Stomach smooth muscle (tissue), 2 donors: ENCODE results near the gene POLG2.

ENCODE experiments used
- H3K27ac ChIP-seq: one replicate; pipeline ENCODE4 v1.7.0; 2013; ENCODE audit warnings: mild to moderate bottlenecking, low read length, inconsistent platforms
- H3K27me3 ChIP-seq, 2 donors: one replicate each; pipeline ENCODE4 v1.7.0; 2013; ENCODE audit warnings: low read length in 2 of 2; ENCODE audit not compliant: insufficient read depth in 2 of 2, control insufficient read depth in 1 of 2
- H3K36me3 ChIP-seq, 2 donors: one replicate each; pipeline ENCODE4 v1.7.0; 2013; ENCODE audit warnings: low read length in 2 of 2; ENCODE audit not compliant: control insufficient read depth in 2 of 2, insufficient read depth in 2 of 2
- H3K4me1 ChIP-seq: one replicate; pipeline ENCODE4 v1.7.0; 2013; ENCODE audit warnings: low read length; ENCODE audit not compliant: control insufficient read depth, insufficient read depth
- H3K4me3 ChIP-seq, 2 donors: one replicate each; pipeline ENCODE4 v1.7.0; 2013; ENCODE audit warnings: low read length in 2 of 2
- H3K9ac ChIP-seq, 2 donors: one replicate each; pipeline ENCODE4 v1.7.0; 2013; ENCODE audit warnings: low read length in 2 of 2, mild to moderate bottlenecking in 1 of 2
- H3K9me3 ChIP-seq, 2 donors: one replicate each; pipeline ENCODE4 v1.7.0; 2013; ENCODE audit warnings: low read length in 2 of 2; ENCODE audit not compliant: control insufficient read depth in 2 of 2
- donor health status: healthy.
- donor health status: Pancreatic carcinoma.

POLG2 gene

GRCh38 chr17:64506201-64506575 is 9.3 kb upstream of the POLG2 start, which contains the start of gene DDX5:
TSS of gene DDX5 (minus strand) at chr17:64506289. CDS start at chr17:64506119, 170 bp downstream.
- H3K4me1 ChIP-seq = peaks cover 29% of the 10 kb centered on the region
- peaks cover 38 to 45% of the 10 kb centered on the region in 2 donors for H3K36me3 ChIP-seq

GRCh38 chr17:64505340-64506200 is 8.7 kb upstream of the POLG2 start:
- H3K36me3 ChIP-seq = peaks cover 43 to 51% of the 10 kb centered on the region in 2 donors
- no peaks in the 10 kb centered on the region for H3K9me3 ChIP-seq
- peak overlapping the region; percentile 98 to 100 for H3K4me3 ChIP-seq
- peak overlapping the region; percentile 100 for H3K27ac ChIP-seq
- H3K9ac ChIP-seq = peak overlapping the region; percentile 100
- H3K4me1 ChIP-seq = peaks cover 29% of the 10 kb centered on the region
- no peaks in the 10 kb centered on the region for H3K27me3 ChIP-seq

More at GRCh38 chr17:64506201-64506575, 9.3 kb upstream of the POLG2 start, which contains the start of gene DDX5:
- Histone ChIP-seq H3K9ac (peak within 1 kb of the TSS; percentile 100), H3K27ac (peak within 1 kb of the TSS; percentile 100), H3K9me3 (no peaks in the 10 kb centered on the region), H3K4me3 (peak within 1 kb of the TSS; percentile 98 to 100), H3K27me3 (no peaks in the 10 kb centered on the region)

- peaks cover 49 to 53% of the 10 kb centered on the region in 2 donors for H3K36me3 ChIP-seq
- H3K4me1 ChIP-seq = peaks cover 32% of the 10 kb centered on the region
- peak overlapping the region; percentile 100 for H3K9ac ChIP-seq
- peak overlapping the region; percentile 98 to 100 for H3K4me3 ChIP-seq
- no peaks in the 10 kb centered on the region for H3K27me3 ChIP-seq
- H3K27ac ChIP-seq = peak overlapping the region; percentile 100
- no peaks in the 10 kb centered on the region for H3K9me3 ChIP-seq
These were observed 8.0 kb upstream of the POLG2 start for GRCh38 chr17:64504769-64505339.

- H3K4me3 ChIP-seq = peak overlapping the region; percentile 98 to 100
- peaks cover 48 to 58% of the 10 kb centered on the region in 2 donors for H3K36me3 ChIP-seq
- no peaks in the 10 kb centered on the region for H3K27me3 ChIP-seq
- H3K9ac ChIP-seq = peak overlapping the region; percentile 100
- H3K9me3 ChIP-seq = no peaks in the 10 kb centered on the region
- H3K4me1 ChIP-seq = peaks cover 34% of the 10 kb centered on the region
- H3K27ac ChIP-seq = peak overlapping the region; percentile 100
These were observed 7.2 kb upstream of the POLG2 start for GRCh38 chr17:64503821-64504768.

GRCh38 chr17:64503341-64503740 is 6.5 kb upstream of the POLG2 start:
- H3K4me1 ChIP-seq = peaks cover 34% of the 10 kb centered on the region
- H3K9ac ChIP-seq = no peak overlapping the region
- H3K27me3 ChIP-seq = no peaks in the 10 kb centered on the region
- no peaks in the 10 kb centered on the region for H3K9me3 ChIP-seq
- H3K27ac ChIP-seq = no peak overlapping the region
- H3K36me3 ChIP-seq = peaks cover 47 to 66% of the 10 kb centered on the region in 2 donors
- H3K4me3 ChIP-seq = peak overlapping the region; percentile 23 to 100

GRCh38 chr17:64502809-64503208 is 6.0 kb upstream of the POLG2 start:
- no peak overlapping the region for H3K9ac ChIP-seq
- peaks cover 32% of the 10 kb centered on the region for H3K4me1 ChIP-seq
- H3K36me3 ChIP-seq = peaks cover 50 to 67% of the 10 kb centered on the region in 2 donors
- no peak overlapping the region for H3K27ac ChIP-seq
- H3K9me3 ChIP-seq = no peaks in the 10 kb centered on the region
- H3K27me3 ChIP-seq = no peaks in the 10 kb centered on the region
- no peak overlapping the region for H3K4me3 ChIP-seq

- Histone ChIP-seq H3K27me3 (no peaks in the 10 kb centered on the region), H3K27ac (no peak overlapping the region), H3K4me1 (peaks cover 34% of the 10 kb centered on the region), H3K9me3 (no peaks in the 10 kb centered on the region), H3K4me3 (no peak overlapping the region), H3K36me3 (peaks cover 51 to 67% of the 10 kb centered on the region in 2 donors), H3K9ac (no peak overlapping the region)
These were observed 5.2 kb upstream of the POLG2 start for GRCh38 chr17:64502021-64502420.

GRCh38 chr17:64500862-64501765 is 4.3 kb upstream of the POLG2 start:
- Histone ChIP-seq H3K27ac (no peak overlapping the region), H3K9ac (no peak overlapping the region), H3K4me1 (peaks cover 35% of the 10 kb centered on the region)

GRCh38 chr17:64500487-64500859 is 3.6 kb upstream of the POLG2 start:
- Histone ChIP-seq H3K27ac (no peak overlapping the region), H3K27me3 (no peaks in the 10 kb centered on the region), H3K4me3 (no peak overlapping the region), H3K9me3 (no peaks in the 10 kb centered on the region), H3K4me1 (peaks cover 39% of the 10 kb centered on the region), H3K9ac (no peak overlapping the region), H3K36me3 (peaks cover 51 to 67% of the 10 kb centered on the region in 2 donors)

More at GRCh38 chr17:64500862-64501765, 4.3 kb upstream of the POLG2 start:
- no peaks in the 10 kb centered on the region for H3K9me3 ChIP-seq
- peaks cover 51 to 67% of the 10 kb centered on the region in 2 donors for H3K36me3 ChIP-seq
- H3K4me3 ChIP-seq = no peak overlapping the region
- H3K27me3 ChIP-seq = no peaks in the 10 kb centered on the region
